Tibial nerve (tissue), 4 donors: ENCODE results near the gene UBD.

Experiments
- EP300 ChIP-seq, 2 donors: sonication (generic); formaldehyde crosslinking; IDR thresholded peaks; one replicate each; pipeline ENCODE4 v1.6.1; 2017; ENCODE audit warnings: antibody characterized with exemption in 2 of 2, mild to moderate bottlenecking in 1 of 2
- POLR2A ChIP-seq, 2 donors: fragments of 450-650 bp; IDR thresholded peaks; one replicate each; pipeline ENCODE4 v1.6.1; 2017; ENCODE audit warnings: antibody characterized with exemption in 2 of 2, mild to moderate bottlenecking in 2 of 2, moderate library complexity in 2 of 2
- TF ChIP-seq, protein P1 (sequence below), 5 experiments: fragments of 200-600 bp in 3 of 5; fragments of 450-650 bp in 2 of 5; sonication (generic) in 3 of 5; IDR thresholded peaks; one replicate each; pipeline ENCODE4 v1.5.1; 2016 to 2019; ENCODE audit warnings: antibody characterized with exemption in 5 of 5, mild to moderate bottlenecking in 3 of 5, moderate library complexity in 2 of 5

DNA sequence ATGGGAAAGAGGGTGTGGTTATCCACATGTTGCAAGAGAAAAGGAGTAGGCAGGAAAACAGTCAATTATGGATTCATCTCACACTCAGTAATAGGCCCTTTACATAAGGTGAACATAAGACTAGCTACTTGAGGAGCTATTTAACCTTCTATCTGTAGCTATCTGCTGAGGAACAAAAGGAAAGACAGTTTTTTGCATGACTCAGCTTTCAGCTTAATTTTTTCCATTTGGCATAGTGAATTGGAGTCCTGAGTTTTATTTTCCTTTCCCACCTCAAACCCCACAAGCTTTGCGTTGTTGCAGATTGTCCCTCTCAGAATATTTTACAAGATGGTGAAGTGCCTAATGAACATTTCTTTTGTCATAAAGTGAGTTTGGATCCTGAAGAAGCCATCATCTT lies 32.4 kb downstream of the UBD start:
- TF ChIP-seq, protein P1, sequence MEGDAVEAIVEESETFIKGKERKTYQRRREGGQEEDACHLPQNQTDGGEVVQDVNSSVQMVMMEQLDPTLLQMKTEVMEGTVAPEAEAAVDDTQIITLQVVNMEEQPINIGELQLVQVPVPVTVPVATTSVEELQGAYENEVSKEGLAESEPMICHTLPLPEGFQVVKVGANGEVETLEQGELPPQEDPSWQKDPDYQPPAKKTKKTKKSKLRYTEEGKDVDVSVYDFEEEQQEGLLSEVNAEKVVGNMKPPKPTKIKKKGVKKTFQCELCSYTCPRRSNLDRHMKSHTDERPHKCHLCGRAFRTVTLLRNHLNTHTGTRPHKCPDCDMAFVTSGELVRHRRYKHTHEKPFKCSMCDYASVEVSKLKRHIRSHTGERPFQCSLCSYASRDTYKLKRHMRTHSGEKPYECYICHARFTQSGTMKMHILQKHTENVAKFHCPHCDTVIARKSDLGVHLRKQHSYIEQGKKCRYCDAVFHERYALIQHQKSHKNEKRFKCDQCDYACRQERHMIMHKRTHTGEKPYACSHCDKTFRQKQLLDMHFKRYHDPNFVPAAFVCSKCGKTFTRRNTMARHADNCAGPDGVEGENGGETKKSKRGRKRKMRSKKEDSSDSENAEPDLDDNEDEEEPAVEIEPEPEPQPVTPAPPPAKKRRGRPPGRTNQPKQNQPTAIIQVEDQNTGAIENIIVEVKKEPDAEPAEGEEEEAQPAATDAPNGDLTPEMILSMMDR (IDR thresholded peaks at IDR 0.05), result no peak
- no peak for TF ChIP-seq POLR2A (IDR thresholded peaks at IDR 0.05)
- no peak for TF ChIP-seq EP300 (IDR thresholded peaks at IDR 0.05)
